HG03521 (cell line): ENCODE data around the gene RAPGEF1.
"Not testable (repeated sequence)": the region's sequence is repeated elsewhere in the genome, so short reads cannot be mapped to it uniquely, and the experiment has no call there.

Experiments used
- ATAC-seq: cut with Tn5 transposase; IDR thresholded peaks from one replicate; pipeline ENCODE4 v1.9.1; 2021; ENCODE audit warnings: mild to moderate bottlenecking, moderate library complexity; ENCODE audit not compliant: unreplicated experiment

RAPGEF1 gene

DNA sequence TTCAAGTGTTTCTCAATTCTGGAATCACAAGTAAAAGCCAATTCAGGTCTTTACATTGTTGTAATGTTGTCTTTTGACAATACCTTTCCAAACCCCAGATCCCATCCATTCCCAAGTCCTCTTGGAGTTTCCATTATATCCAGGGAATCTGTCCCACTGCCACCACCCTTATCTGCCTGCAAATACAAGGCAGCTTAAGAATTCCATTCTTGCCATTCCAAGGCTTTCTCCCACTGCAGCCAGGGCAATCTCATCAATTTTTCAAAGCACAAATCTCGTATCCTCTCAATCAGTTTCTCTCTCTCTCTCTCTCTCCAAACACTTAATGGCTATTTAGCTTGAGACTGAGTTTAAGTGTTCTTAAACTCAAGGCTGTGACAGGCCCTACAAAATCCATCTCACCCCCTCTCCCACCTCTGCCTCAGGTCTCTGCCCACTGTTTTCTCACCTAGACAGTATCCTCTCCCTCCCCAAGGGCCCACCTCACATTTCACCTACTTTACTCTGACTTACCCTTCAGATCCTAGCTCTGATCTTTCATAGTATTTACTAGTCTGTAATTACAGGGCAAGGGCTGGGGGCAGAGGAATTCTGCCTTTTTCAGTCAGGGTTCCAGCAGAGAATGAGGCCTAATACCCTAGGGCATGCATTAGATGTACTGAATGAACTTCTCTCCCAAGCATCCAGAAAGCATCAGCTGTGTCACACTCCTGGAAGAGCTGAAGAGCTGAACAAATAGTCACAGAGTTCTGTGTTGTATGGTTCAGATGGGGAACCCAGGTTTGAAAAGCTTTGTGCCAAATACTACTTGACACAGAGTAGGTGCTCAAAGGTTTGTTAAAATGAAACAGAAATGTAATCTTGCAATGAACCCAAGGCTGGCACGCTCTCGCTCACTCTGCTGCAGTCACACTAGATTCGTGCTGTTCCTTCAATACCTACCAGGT is 46.0 kb downstream of the RAPGEF1 start:
- ATAC-seq = no peak

- ATAC-seq = no peak
Measured at GRCh38 chr9:131692612-131693562, 47.0 kb downstream of the RAPGEF1 start.

DNA sequence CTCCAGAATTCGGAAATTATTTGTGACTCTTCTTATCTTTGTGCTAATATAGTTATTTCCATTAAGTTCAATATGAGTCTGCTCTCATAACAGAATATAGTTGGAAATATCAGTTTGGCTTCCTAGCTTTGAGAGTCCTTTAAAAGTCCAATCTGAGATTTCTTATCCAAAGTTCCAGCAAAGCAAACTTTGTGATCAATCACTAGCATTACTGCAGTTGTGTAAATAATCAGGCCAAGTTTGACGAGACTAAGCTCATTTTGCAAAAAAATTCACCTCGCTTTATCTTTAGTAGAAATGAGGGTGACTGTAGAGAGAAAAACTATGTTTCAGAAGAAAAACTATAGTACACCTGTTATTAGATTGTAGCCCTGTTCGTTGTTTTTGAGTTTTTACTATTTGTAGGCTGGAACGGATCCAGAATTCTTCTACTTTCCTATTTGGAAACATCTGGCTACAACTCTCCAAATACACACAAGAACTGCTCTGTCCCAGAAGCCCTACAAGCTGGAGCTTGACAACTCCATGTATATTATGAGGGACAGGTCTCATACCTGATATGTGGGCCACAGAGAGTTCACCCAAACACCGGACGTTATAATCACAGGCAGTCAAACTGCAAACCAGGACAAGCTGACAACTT is 47.8 kb downstream of the RAPGEF1 start:
- no peak for ATAC-seq

DNA sequence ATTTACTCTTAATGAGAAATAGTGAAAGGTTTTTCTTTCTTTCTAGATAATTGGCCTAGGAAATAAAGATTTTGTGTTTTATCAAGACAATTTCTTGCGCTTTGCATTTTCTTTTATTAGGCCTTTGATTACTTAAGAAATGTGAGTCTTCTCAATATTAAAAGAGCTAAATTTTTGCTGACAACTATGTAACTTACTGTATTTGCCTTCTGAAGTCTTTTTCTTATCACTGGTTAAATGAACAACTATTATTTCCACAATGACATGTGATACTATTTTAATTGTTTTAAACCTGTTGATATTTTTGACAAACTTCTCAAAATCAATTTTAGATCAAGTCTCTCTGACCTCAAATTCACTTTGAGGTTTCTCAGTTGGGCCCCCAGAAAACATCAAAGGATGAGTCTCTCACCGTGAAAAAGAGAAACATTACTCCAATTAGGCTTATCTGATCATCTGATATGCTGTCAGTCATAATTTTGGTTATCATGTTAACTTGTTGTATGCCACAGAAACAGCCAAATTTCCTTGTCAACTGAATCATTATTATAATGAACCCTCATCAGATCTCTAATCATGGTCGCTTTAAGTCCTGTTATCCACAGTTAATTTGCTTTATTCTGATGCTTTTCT is 48.8 kb downstream of the RAPGEF1 start:
- no peak for ATAC-seq

GRCh38 chr9:131690462-131690861 is 49.4 kb downstream of the RAPGEF1 start:
- ATAC-seq = no peak

DNA sequence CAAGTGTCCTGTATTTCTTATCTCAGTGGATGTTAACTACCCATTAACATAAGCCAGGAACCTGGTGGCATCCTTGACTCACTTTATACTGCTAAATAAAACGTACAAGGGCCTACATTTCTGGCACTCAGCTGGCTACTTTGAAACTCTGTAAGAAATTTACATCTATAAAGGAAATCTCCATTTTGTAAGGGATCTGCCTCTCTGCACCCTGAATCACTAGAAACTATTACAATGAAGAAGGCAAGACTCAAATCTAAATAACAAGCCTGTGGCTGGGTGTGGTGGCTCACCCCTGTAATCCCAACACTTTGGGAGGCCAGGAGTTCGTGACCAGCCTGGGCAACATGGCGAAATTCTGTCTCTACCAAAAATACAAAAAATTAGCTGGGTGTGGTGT is 51.5 kb downstream of the RAPGEF1 start:
- no peak for ATAC-seq

- no peak for ATAC-seq
Measured at GRCh38 chr9:131685753-131686706, 53.8 kb downstream of the RAPGEF1 start.

GRCh38 chr9:131683094-131683493 is 56.8 kb downstream of the RAPGEF1 start:
- not testable (repeated sequence) for ATAC-seq

- ATAC-seq = no peak
Measured at GRCh38 chr9:131682261-131682660, 57.6 kb downstream of the RAPGEF1 start.

DNA sequence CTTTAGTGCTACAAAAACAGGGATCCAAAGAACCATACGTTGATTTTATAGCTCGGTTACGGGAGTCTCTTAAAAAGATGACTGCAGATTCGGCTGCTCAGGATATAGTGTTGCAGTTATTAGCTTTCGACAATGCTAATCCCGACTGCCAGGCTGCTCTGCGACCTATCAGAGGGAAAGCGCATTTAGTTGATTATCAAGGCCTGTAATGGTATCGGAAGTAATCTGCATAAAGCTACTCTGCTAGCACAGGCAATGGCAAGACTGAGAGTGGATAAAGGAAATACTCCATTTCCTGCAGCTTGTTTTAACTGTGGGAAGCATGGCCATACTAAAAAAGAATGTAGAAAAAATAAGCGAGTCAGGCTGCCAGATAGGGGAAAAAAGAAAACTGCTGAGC is 58.0 kb downstream of the RAPGEF1 start:
- ATAC-seq = not testable (repeated sequence)

GRCh38 chr9:131681108-131681507 is 58.8 kb downstream of the RAPGEF1 start:
- not testable (repeated sequence) for ATAC-seq

DNA sequence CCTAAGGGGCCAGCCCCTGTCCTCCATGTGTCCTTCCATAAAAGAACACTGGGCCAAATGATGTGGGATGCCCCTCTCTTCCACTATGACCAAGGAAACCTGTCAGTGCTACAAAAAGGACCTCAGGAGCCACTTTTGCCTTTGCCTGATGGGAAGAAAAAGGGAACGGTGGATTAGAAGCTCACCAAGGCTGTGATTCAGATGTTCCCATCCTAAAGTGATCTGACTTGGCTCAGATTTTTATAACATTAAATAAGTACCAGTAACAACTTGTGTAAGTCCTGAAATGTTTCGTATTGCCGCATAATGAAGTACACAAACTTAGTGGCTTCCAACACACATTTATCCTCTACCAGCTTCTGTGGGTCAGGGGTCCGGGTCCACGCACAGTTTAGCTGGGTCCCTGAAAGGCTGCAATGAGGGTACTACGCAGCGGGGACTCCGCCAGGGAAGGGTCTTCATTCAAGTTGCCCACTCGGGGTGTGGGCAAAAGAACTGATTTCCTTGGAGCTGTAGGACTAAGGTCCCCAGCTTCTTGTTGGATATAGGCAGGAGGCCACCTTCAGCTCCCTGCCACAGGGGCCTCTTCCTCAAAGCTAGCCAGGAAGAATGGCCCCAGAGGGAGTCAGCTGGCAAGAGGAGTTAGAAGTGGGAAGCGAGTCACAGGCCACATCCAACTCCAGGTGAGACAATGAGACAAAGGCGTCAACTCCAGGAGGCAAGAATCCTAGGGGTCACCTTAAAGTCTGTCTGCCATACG is 60.4 kb downstream of the RAPGEF1 start:
- no peak for ATAC-seq

DNA sequence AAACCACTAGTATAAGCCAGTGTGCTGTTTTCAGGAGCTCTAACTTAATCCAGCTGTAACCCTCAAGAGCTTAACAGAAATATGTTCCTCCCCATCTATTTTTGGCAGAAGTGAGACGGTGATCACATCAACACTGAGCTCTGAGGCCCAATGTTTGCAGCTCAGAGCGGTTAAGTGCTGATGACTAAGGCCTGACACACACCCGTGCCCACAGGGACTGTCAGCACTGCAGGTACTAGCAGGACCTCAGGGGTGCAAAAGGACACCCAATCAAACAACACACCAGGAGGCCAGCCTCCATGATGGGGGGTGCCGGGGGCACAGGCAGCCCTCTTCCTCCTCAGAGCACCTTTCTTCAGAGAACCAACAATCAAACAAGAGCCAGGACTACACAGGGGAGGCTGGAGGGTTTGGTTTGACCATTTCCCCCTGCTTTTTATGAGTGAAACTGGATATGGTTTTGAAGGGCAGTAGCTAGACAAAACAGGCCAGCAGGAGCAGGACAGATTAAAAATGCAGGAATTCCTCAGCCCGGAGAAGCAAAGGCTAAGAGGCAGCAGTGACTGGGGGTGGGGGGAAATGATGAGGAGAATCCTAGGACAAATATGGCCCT is 61.3 kb downstream of the RAPGEF1 start:
- peak; percentile 66 for ATAC-seq

DNA sequence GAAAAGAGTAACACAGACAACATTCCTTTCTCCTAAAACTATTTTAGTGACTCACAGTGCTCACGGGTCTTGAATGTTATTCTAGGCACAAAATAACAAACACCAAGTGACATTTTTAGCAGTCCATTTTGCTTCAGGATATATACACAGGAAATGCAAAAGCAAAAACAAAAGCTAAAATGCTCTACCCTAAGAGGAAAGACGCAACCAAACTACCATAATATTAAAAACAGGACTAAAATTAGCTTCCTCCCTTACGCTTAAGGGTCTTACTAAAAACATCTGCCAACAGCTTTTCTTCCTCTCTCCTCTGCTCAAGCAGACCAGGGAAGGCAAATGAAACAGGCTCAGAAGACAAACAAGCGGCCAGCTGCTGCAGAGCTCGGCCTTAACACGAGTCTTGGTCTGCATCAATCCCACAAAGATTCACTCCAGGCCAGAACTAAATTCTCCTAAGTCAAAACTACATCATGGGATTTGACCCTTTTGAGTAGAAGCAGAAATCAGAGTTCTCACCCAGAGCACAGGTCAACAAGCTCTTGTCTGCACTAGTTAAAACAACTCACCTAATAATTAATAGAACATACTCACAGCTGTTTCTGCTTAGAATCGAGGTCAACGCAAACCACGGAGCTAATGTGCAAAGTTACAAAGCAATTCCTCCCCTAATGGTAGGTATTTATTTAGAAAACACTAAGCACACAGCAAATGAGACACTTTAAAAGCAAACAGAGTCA is 62.3 kb downstream of the RAPGEF1 start:
- ATAC-seq = peak; percentile 31

- no peak for ATAC-seq
Measured at GRCh38 chr9:131677049-131677443, 62.8 kb downstream of the RAPGEF1 start.

DNA sequence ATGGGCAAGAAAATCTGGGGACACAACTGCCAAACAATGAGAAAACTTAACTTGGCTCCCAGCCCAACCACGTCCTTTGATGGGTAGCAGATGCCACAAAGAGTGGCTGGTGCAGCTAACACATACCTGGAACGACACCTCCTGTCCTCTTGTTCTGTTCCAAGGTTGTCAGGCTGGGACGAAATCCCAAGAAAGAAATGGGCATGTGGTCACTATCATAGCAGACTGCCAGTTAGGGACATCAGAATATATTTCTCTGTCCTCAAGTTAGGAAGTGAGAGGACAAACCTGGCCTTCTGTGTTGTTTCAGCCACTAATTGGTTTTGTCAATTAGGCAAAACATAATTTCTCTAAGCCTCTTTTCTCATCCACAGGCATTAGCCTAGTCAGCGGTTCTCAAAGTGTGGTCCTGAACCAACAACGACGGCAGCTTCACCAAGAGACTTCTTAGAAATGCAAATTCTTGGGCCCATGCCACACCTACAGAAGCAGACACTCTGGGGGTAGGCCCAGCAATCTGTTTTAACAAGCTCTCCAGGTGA is 63.4 kb downstream of the RAPGEF1 start:
- ATAC-seq = no peak

DNA sequence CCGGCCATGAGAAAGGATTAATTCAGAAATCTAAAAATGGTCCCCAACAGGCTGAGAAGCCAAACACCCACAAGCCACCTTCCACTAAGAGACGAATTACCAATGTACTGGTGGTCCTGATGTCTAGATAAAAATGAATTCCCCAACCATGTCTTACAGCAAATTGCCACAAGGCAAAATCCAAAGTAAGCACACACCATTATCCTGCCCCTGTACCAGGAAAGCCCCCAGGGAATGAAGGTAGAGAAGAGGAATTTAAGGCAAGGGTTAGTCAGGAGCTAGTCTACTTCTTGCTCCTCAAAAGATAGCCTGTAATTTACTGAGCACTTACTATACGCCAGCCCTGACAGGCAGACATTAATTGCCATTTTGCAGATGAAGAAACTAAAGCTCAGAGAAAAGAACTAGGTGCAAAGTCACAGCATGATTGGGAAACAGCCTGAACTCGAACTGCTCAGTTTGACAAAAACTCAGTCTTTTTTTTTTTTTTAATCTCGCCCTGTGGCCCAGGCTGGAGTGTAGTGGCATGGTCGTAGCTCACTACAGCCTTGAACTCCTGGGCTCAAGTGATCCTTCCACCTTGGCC is 64.3 kb downstream of the RAPGEF1 start:
- ATAC-seq = no peak
